GM12878 (cell line): ENCODE results near the gene NOL4L. TPM values are rescaled to one million over a fixed set of nuclear protein-coding genes. Genes with fewer than 3 reads are reported as not detected.
A peak's percentile ranks its signal among the peaks of the same experiment; 100 is the strongest.

Experiments used
- ATAC-seq: fragments of 200-7000 bp; cut with Tn5 transposase; 3 replicates; pipeline ENCODE4 v1.9.1; 2020; ENCODE audit warnings: mild to moderate bottlenecking, moderate library complexity
- BruUV-seq: library from RNA; stranded (reverse); fragments of 400-500 nt; replicated peaks from 2 replicates; lab custom pipeline; 2021; lab: Mats Ljungman, UMichigan
- CTCF ChIA-PET: fragments of 300-600 bp; sonication (Branson Sonifier 250); formaldehyde crosslinking; extraction: SDS; loops from one replicate; lab custom pipeline; 2021; ENCODE audit warnings: inconsistent platforms; lab: Yijun Ruan, JAX
- POLR2A ChIA-PET: fragments of 350-600 bp; formaldehyde crosslinking; extraction: SDS; loops from one replicate; lab custom pipeline; 2021; ENCODE audit warnings: inconsistent platforms; lab: Charles Lee
- RAD21 ChIA-PET: fragments of 300-600 bp; sonication (Branson Sonifier 250); formaldehyde crosslinking; loops from one replicate; lab custom pipeline; 2023; ENCODE audit warnings: antibody characterized with exemption; ENCODE audit not compliant: unreplicated experiment; lab: Charles Lee
- SMC1A ChIA-PET: fragments of 300-600 bp; sonication (Branson Sonifier 250); formaldehyde crosslinking; loops from one replicate; lab custom pipeline; 2023; ENCODE audit not compliant: unreplicated experiment, uncharacterized antibody; lab: Charles Lee
- DNase-seq: peaks from one replicate; pipeline ENCODE4 v3.0.0-alpha.2; 2011; ENCODE audit warnings: low read depth, low spot score
- FAIRE-seq: peaks from 3 replicates; lab custom pipeline; 2011; peaks lifted over from hg19 to GRCh38; lab: Jason Lieb, UNC
- H2AFZ ChIP-seq: 2 replicates; pipeline ENCODE4 v1.6.0; 2011; ENCODE audit warnings: low read depth, low read length, control low read depth; ENCODE audit not compliant: control insufficient read depth
- H3K27ac ChIP-seq: 2 replicates; pipeline ENCODE4 v1.5.1; 2011; ENCODE audit warnings: control low read depth; ENCODE audit not compliant: control insufficient read depth, insufficient read depth
- H3K27me3 ChIP-seq, 2 experiments: replicated peaks in 1 of 2; 2 replicates each; pipeline versions ENCODE4 v1.6.0 to v1.6.1; 2011; ENCODE audit warnings: low read length in 1 of 2; ENCODE audit not compliant: control insufficient read depth in 2 of 2, insufficient read depth in 2 of 2
- H3K36me3 ChIP-seq, 2 experiments: 2 replicates each; pipeline ENCODE4 v1.5.1; 2011; ENCODE audit warnings: low read length in 1 of 2; ENCODE audit not compliant: control insufficient read depth in 2 of 2, insufficient read depth in 2 of 2
- H3K4me1 ChIP-seq: 2 replicates; pipeline ENCODE4 v1.6.1; 2011; ENCODE audit warnings: mild to moderate bottlenecking, low read length, moderate library complexity, mixed read lengths; ENCODE audit not compliant: control insufficient read depth, insufficient read depth
- H3K4me2 ChIP-seq: 2 replicates; pipeline ENCODE4 v1.6.0; 2011; ENCODE audit warnings: control low read depth; ENCODE audit not compliant: control insufficient read depth, insufficient read depth
- H3K4me3 ChIP-seq: fragments of 200-600 bp; sonication (generic); 2 replicates; pipeline ENCODE4 v1.5.1; 2016
- H3K79me2 ChIP-seq: 2 replicates; pipeline ENCODE4 v1.6.0; 2011; ENCODE audit warnings: low read length; ENCODE audit not compliant: control insufficient read depth, insufficient read depth
- H3K9ac ChIP-seq: 2 replicates; pipeline ENCODE4 v1.8.0; 2011; ENCODE audit warnings: low read length, control low read depth, mixed read lengths; ENCODE audit not compliant: control insufficient read depth, insufficient read depth
- H3K9me3 ChIP-seq: replicated peaks from 3 replicates; pipeline ENCODE4 v1.5.1; 2011; ENCODE audit warnings: mild to moderate bottlenecking, low read length; ENCODE audit not compliant: control insufficient read depth, insufficient read depth
- H4K20me1 ChIP-seq: 2 replicates; pipeline ENCODE4 v1.6.0; 2011; ENCODE audit not compliant: control insufficient read depth, insufficient read depth
- CBFB ChIP-seq: IDR thresholded peaks from 2 replicates; pipeline ENCODE4 v1.6.1; 2016; ENCODE audit warnings: antibody characterized with exemption, low read depth
- EGR1 ChIP-seq, 2 experiments: IDR thresholded peaks; 1 replicate in 1 of 2; 2 replicates in 1 of 2; pipeline ENCODE4 v1.6.1; 2011 to 2012; ENCODE audit warnings: low read depth in 2 of 2, low read length in 2 of 2, borderline replicate concordance in 1 of 2, mild to moderate bottlenecking in 1 of 2, moderate library complexity in 1 of 2
- IRF4 ChIP-seq: IDR thresholded peaks from 2 replicates; pipeline ENCODE4 v1.6.1; 2011; ENCODE audit warnings: low read depth, low read length
- NFIC ChIP-seq: IDR thresholded peaks from 2 replicates; pipeline ENCODE4 v1.6.1; 2012; ENCODE audit warnings: low read depth, mild to moderate bottlenecking, inconsistent platforms, low read length, moderate library complexity
- SMAD1 ChIP-seq: fragments of 450-650 bp; IDR thresholded peaks from 2 replicates; pipeline ENCODE4 v1.6.1; 2018; ENCODE audit warnings: mild to moderate bottlenecking, low read depth; ENCODE audit not compliant: partially characterized antibody
- ZNF622 ChIP-seq: fragments of 450-650 bp; IDR thresholded peaks from 2 replicates; pipeline ENCODE4 v1.6.1; 2017; ENCODE audit warnings: mild to moderate bottlenecking, inconsistent platforms
- WGBS: methylation state at CpG from one replicate; pipeline ENCODE4 v1.1.6; 2016; ENCODE audit warnings: low lambda C conversion rate; ENCODE audit not compliant: insufficient replicate concordance, insufficient coverage; ENCODE audit errors: missing lambda C conversion rate; 5-methylcytosine and 5-hydroxymethylcytosine counted together
- in situ Hi-C: fragments of 300-500 bp; cut with MboI; formaldehyde crosslinking; loops from 9 replicates; pipeline ENCODE4 v1.14.3; 2018; ENCODE audit warnings: mixed read lengths
- intact Hi-C: fragments of 100-400 bp; cut with micrococcal nuclease; formaldehyde crosslinking; loops from one replicate; pipeline ENCODE4 v1.14.2; 2022; ENCODE audit not compliant: unreplicated experiment
- polyA plus RNA-seq, 11 experiments: library from polyadenylated mRNA; depleted of rRNA in 4 of 11; unstranded in 6 of 11; stranded (reverse) in 5 of 11; fragments of >200 nt; fragmentation: Nextera tagmentation in 4 of 11; fragmentation: Illumina TruSeq in 1 of 11; extraction: Ambion mirVana in 4 of 11; extraction: Trizol in 1 of 11; gene quantifications; 1 replicate in 1 of 11; 2 replicates in 10 of 11; pipeline versions ENCODE4 v1.2.1 to v1.2.3, GENCODE V29; 2011 to 2016; ENCODE audit warnings: inconsistent platforms in 2 of 11, missing spikeins in 2 of 11, low read depth in 1 of 11
- total RNA-seq, 4 experiments: library from RNA; depleted of rRNA in 3 of 4; stranded (reverse); fragments of >200 nt in 3 of 4; fragmentation: Illumina TruSeq in 1 of 4; extraction: Trizol in 1 of 4; gene quantifications; 2 replicates each; pipeline versions ENCODE4 v1.2.1 to v1.2.3, GENCODE V29; 2013 to 2021

NOL4L gene
- total and polyA plus RNA-seq, 10 of the 15 experiments (the other 5 are each of a cell fraction or from before 2014, with no cell fraction given), result 2.3 to 24.0 (median 8.0) TPM

GRCh38 chr20:32571566-32571965, 13.6 kb downstream of the NOL4L start:
- Histone ChIP-seq H3K9ac (no peak overlapping the region), H3K9me3 (no peaks in the 10 kb centered on the region), H3K36me3 (no peaks in the 10 kb centered on the region; a peak in 1 of 4 replicates), H3K4me1 (no peaks in the 10 kb centered on the region), H3K4me3 (no peak overlapping the region), H4K20me1 (no peaks in the 10 kb centered on the region), H3K27me3 (no peaks in the 10 kb centered on the region), H2AFZ (no peak overlapping the region), H3K27ac (no peak overlapping the region), H3K4me2 (no peak overlapping the region), H3K79me2 (no peaks in the 10 kb centered on the region; the same call in none of the 2 replicates)
- no peak for FAIRE-seq
- DNase-seq, result no peak
- CTCF ChIA-PET, result no interaction called here
- SMC1A ChIA-PET, result no interaction called here
- TF ChIP-seq CBFB (no peak), NFIC (no peak), IRF4 (no peak), SMAD1 (no peak)
- no peak for ATAC-seq
- WGBS, result 41% methylated on average over 9 of the region's 9 CpGs
- BruUV-seq, result no TSS peak
- intact Hi-C loops, result no loop called here
- POLR2A ChIA-PET, result interaction anchor here (0.6 kb wide), 1 partner anchor 8 kb away, joined by 3 read pairs; no protein-coding TSS in a partner anchor
- in situ Hi-C loops, result no loop called here
- RAD21 ChIA-PET, result no interaction called here

- Histone ChIP-seq H2AFZ (no peak overlapping the region), H3K27ac (no peak overlapping the region), H3K9ac (no peak overlapping the region), H3K4me3 (no peak overlapping the region), H3K36me3 (no peaks in the 10 kb centered on the region), H4K20me1 (no peaks in the 10 kb centered on the region), H3K4me1 (no peaks in the 10 kb centered on the region), H3K9me3 (no peaks in the 10 kb centered on the region), H3K27me3 (no peaks in the 10 kb centered on the region), H3K4me2 (no peak overlapping the region), H3K79me2 (no peaks in the 10 kb centered on the region; the same call in none of the 2 replicates)
- RAD21 ChIA-PET, result interaction anchor here (2.2 kb wide), 1 partner anchor 44 kb away, joined by 9 read pairs; no protein-coding TSS in a partner anchor
- 33% methylated on average over 10 of the region's 10 CpGs for WGBS
- peak; percentile 7 for FAIRE-seq
- in situ Hi-C loops (no loop called here), intact Hi-C loops (no loop called here)
- no peak for DNase-seq
- SMC1A ChIA-PET, result interaction anchor here (1.3 kb wide), 1 partner anchor 48 kb away, joined by 3 read pairs; no protein-coding TSS in a partner anchor
- 0 out of 3 replicates have a peak, but pooled peaks of 1 of the 2 experiments have one; percentile 16 for TF ChIP-seq EGR1 (IDR thresholded peaks at IDR 0.05; ENCODE audit: borderline replicate concordance in 1 of 2, low read depth in 2 of 2, low read length in 2 of 2)
- no peak for TF ChIP-seq ZNF622
- no peak for ATAC-seq
- CTCF ChIA-PET, result interaction anchor here (1.2 to 1.4 kb wide), 2 partner anchors 48 to 84 kb away, joined by 3 read pairs; no protein-coding TSS in a partner anchor
- no TSS peak for BruUV-seq
- POLR2A ChIA-PET, result no interaction called here
Observed at GRCh38 chr20:32570401-32571190, 14.5 kb downstream of the NOL4L start.
